ENCODE data around the gene SV2C.
"Not testable (repeated sequence)": the region's sequence is repeated elsewhere in the genome, so short reads cannot be mapped to it uniquely, and the experiment has no call there.

Gene SV2C

GRCh38 chr5:76086095-76086494 lies 2.9 kb downstream of the SV2C start:
- Histone ChIP-seq H3K27ac (ENCODE audit: low read depth, low read length) (no peak overlapping the region), H3K27me3 (ENCODE audit: low read length) (no peaks in the 10 kb centered on the region), H3K4me3 (ENCODE audit: insufficient read depth, low read length, poor library complexity, severe bottlenecking) (no peak overlapping the region), H3K9me2 (replicated peaks; ENCODE audit: insufficient read depth, low read length) (no peaks in the 10 kb centered on the region), H3K4me2 (ENCODE audit: low read depth, low read length, poor library complexity, severe bottlenecking) (no peak overlapping the region), H3K79me2 (ENCODE audit: insufficient read depth, low read length) (no peaks in the 10 kb centered on the region), H3K36me3 (ENCODE audit: low read length) (no peaks in the 10 kb centered on the region), H4K20me1 (ENCODE audit: low read depth, low read length) (no peaks in the 10 kb centered on the region), H3F3A (ENCODE audit: insufficient read depth) (no peaks in the 10 kb centered on the region), H3K9ac (ENCODE audit: low read length) (no peak overlapping the region), H2AFZ (ENCODE audit: low read depth, low read length, severe bottlenecking) (no peak overlapping the region), H3K9me3 (ENCODE audit: insufficient read depth, low read length) (no peaks in the 10 kb centered on the region)
- TF ChIP-seq, protein P1, sequence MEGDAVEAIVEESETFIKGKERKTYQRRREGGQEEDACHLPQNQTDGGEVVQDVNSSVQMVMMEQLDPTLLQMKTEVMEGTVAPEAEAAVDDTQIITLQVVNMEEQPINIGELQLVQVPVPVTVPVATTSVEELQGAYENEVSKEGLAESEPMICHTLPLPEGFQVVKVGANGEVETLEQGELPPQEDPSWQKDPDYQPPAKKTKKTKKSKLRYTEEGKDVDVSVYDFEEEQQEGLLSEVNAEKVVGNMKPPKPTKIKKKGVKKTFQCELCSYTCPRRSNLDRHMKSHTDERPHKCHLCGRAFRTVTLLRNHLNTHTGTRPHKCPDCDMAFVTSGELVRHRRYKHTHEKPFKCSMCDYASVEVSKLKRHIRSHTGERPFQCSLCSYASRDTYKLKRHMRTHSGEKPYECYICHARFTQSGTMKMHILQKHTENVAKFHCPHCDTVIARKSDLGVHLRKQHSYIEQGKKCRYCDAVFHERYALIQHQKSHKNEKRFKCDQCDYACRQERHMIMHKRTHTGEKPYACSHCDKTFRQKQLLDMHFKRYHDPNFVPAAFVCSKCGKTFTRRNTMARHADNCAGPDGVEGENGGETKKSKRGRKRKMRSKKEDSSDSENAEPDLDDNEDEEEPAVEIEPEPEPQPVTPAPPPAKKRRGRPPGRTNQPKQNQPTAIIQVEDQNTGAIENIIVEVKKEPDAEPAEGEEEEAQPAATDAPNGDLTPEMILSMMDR (IDR thresholded peaks at IDR 0.05; ENCODE audit: insufficient read depth, low read length, poor library complexity, severe bottlenecking) = no peak
- TF ChIP-seq EZH2phosphoT487 (conservative IDR thresholded peaks at IDR 0.05; ENCODE audit: low read length) = no peak

DNA sequence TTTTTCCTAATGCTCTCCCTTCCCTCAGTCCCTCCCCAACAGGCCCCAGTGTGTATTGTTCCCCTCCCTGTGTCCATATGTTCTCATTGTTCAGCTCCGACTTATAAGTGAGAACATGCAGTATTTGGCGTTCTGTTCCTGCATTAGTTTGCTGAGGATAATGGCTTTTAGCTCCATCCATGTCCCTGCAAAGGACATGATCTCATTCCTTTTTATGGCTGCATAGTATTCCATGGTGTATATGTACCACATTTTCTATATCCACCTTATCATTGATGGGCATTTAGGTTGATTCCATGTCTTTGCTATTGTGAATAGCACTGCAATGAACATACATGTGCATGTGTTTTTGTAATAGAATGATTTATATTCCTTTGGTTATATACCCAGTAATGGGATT lies 6.0 kb downstream of the SV2C start:
- not testable (repeated sequence) for H3K4me2 ChIP-seq (ENCODE audit: low read depth, low read length, poor library complexity, severe bottlenecking); H3K79me2 ChIP-seq (ENCODE audit: insufficient read depth, low read length); H3K27ac ChIP-seq (ENCODE audit: low read depth, low read length); H3K9me2 ChIP-seq (replicated peaks; ENCODE audit: insufficient read depth, low read length); H3K9ac ChIP-seq (ENCODE audit: low read length); H3K27me3 ChIP-seq (ENCODE audit: low read length); H3F3A ChIP-seq (ENCODE audit: insufficient read depth); H2AFZ ChIP-seq (ENCODE audit: low read depth, low read length, severe bottlenecking); H4K20me1 ChIP-seq (ENCODE audit: low read depth, low read length); H3K9me3 ChIP-seq (ENCODE audit: insufficient read depth, low read length); H3K4me3 ChIP-seq (ENCODE audit: insufficient read depth, low read length, poor library complexity, severe bottlenecking); H3K36me3 ChIP-seq (ENCODE audit: low read length)

- Histone ChIP-seq H3K27ac (ENCODE audit: low read depth, low read length) (no peak overlapping the region), H3K36me3 (ENCODE audit: low read length) (no peaks in the 10 kb centered on the region), H3K9ac (ENCODE audit: low read length) (no peak overlapping the region), H3F3A (ENCODE audit: insufficient read depth) (no peaks in the 10 kb centered on the region), H3K9me3 (ENCODE audit: insufficient read depth, low read length) (no peaks in the 10 kb centered on the region), H3K79me2 (ENCODE audit: insufficient read depth, low read length) (no peaks in the 10 kb centered on the region), H3K9me2 (replicated peaks; ENCODE audit: insufficient read depth, low read length) (no peaks in the 10 kb centered on the region), H3K4me2 (ENCODE audit: low read depth, low read length, poor library complexity, severe bottlenecking) (no peak overlapping the region), H3K27me3 (ENCODE audit: low read length) (no peaks in the 10 kb centered on the region), H4K20me1 (ENCODE audit: low read depth, low read length) (no peaks in the 10 kb centered on the region), H3K4me3 (ENCODE audit: insufficient read depth, low read length, poor library complexity, severe bottlenecking) (no peak overlapping the region), H2AFZ (ENCODE audit: low read depth, low read length, severe bottlenecking) (no peak overlapping the region)
- TF ChIP-seq EZH2phosphoT487 (conservative IDR thresholded peaks at IDR 0.05; ENCODE audit: low read length) = no peak
- TF ChIP-seq, protein P1 (IDR thresholded peaks at IDR 0.05; ENCODE audit: insufficient read depth, low read length, poor library complexity, severe bottlenecking) = no peak
Observed at GRCh38 chr5:76091351-76091750, 8.2 kb downstream of the SV2C start.

- Histone ChIP-seq H3K9me3 (ENCODE audit: insufficient read depth, low read length) (no peaks in the 10 kb centered on the region), H3K27ac (ENCODE audit: low read depth, low read length) (no peak overlapping the region), H3K4me3 (ENCODE audit: insufficient read depth, low read length, poor library complexity, severe bottlenecking) (no peak overlapping the region), H4K20me1 (ENCODE audit: low read depth, low read length) (no peaks in the 10 kb centered on the region), H3K27me3 (ENCODE audit: low read length) (no peaks in the 10 kb centered on the region), H3F3A (ENCODE audit: insufficient read depth) (no peaks in the 10 kb centered on the region), H2AFZ (ENCODE audit: low read depth, low read length, severe bottlenecking) (no peak overlapping the region), H3K9me2 (replicated peaks; ENCODE audit: insufficient read depth, low read length) (no peaks in the 10 kb centered on the region), H3K4me2 (ENCODE audit: low read depth, low read length, poor library complexity, severe bottlenecking) (no peak overlapping the region), H3K79me2 (ENCODE audit: insufficient read depth, low read length) (no peaks in the 10 kb centered on the region), H3K36me3 (ENCODE audit: low read length) (no peaks in the 10 kb centered on the region), H3K9ac (ENCODE audit: low read length) (no peak overlapping the region)
- no peak for TF ChIP-seq EZH2phosphoT487 (conservative IDR thresholded peaks at IDR 0.05; ENCODE audit: low read length)
- TF ChIP-seq, protein P1 (IDR thresholded peaks at IDR 0.05; ENCODE audit: insufficient read depth, low read length, poor library complexity, severe bottlenecking) = no peak
Observed at GRCh38 chr5:76099286-76099702, 16.1 kb downstream of the SV2C start.

Data from SU-DHL-6 (cell line).